Stimulated activated CD4-positive, alpha-beta T cell treated with anti-CD3 and anti-CD28 coated beads, Interleukin-2, amount 100 ng/mL, for 48 hours (primary cell): Measurements from ENCODE around the gene C2CD2.
"Not testable (repeated sequence)": the region's sequence is repeated elsewhere in the genome, so short reads cannot be mapped to it uniquely, and the experiment has no call there.

Experiments used
- DNase-seq, 2 donors: peaks; one replicate each; pipeline ENCODE4 v3.0.0-alpha.2; 2020

Gene C2CD2

GRCh38 chr21:41953831-41954653 is at the start of gene C2CD2:
Gene C2CD2, minus strand, starts transcription at chr21:41954018. Its CDS starts 370 bp downstream, at chr21:41953648.
- no peak for DNase-seq

- peak in 1 of 2 donors; percentile 28 for DNase-seq
Measured at GRCh38 chr21:42003051-42003461, 49.2 kb upstream of the C2CD2 start.

GRCh38 chr21:42002421-42002958 is 48.7 kb upstream of the C2CD2 start:
- peak; percentile 58 to 65 for DNase-seq

- DNase-seq, result no peak
Measured at GRCh38 chr21:42001781-42002180, 48.0 kb upstream of the C2CD2 start.

- DNase-seq, result no peak
Measured at GRCh38 chr21:42000908-42001307, 47.1 kb upstream of the C2CD2 start.

GRCh38 chr21:41997657-41998056 is 43.8 kb upstream of the C2CD2 start:
- DNase-seq, result no peak

- no peak for DNase-seq
Measured at GRCh38 chr21:41995577-41995976, 41.8 kb upstream of the C2CD2 start.

GRCh38 chr21:41994613-41995012 is 40.8 kb upstream of the C2CD2 start:
- DNase-seq, result not testable (repeated sequence)

- DNase-seq, result no peak
Measured at GRCh38 chr21:41993744-41994143, 39.9 kb upstream of the C2CD2 start.

- DNase-seq, result no peak
Measured at GRCh38 chr21:41992576-41992975, 38.8 kb upstream of the C2CD2 start.

GRCh38 chr21:41991659-41992058 is 37.8 kb upstream of the C2CD2 start:
- no peak for DNase-seq

GRCh38 chr21:41989698-41990097 is 35.9 kb upstream of the C2CD2 start:
- no peak for DNase-seq

- no peak for DNase-seq
Measured at GRCh38 chr21:41987310-41987709, 33.5 kb upstream of the C2CD2 start.

GRCh38 chr21:41985662-41986416 is 32.0 kb upstream of the C2CD2 start:
- DNase-seq, result no peak

GRCh38 chr21:41983229-41983628 is 29.4 kb upstream of the C2CD2 start:
- DNase-seq, result no peak

GRCh38 chr21:41980561-41980960 is 26.7 kb upstream of the C2CD2 start:
- no peak for DNase-seq

GRCh38 chr21:41979751-41980369 is 26.0 kb upstream of the C2CD2 start:
- DNase-seq, result no peak

- DNase-seq, result no peak
Measured at GRCh38 chr21:41979335-41979734, 25.5 kb upstream of the C2CD2 start.

GRCh38 chr21:41977034-41977950 is 23.5 kb upstream of the C2CD2 start:
- no peak for DNase-seq

GRCh38 chr21:41976611-41977010 is 22.8 kb upstream of the C2CD2 start:
- no peak for DNase-seq

GRCh38 chr21:41975391-41976272 is 21.8 kb upstream of the C2CD2 start:
- DNase-seq, result no peak
